Measurements from ENCODE around the gene FYB2. TPM values are rescaled to one million over a fixed set of nuclear protein-coding genes. Genes with fewer than 3 reads are reported as not detected.

FYB2 gene
- total and polyA plus RNA-seq, 10 of the 15 experiments (the other 5 are each of a cell fraction or from before 2014, with no cell fraction given) = 0.04 to 0.16 (median 0.05) TPM; not detected in 4

DNA sequence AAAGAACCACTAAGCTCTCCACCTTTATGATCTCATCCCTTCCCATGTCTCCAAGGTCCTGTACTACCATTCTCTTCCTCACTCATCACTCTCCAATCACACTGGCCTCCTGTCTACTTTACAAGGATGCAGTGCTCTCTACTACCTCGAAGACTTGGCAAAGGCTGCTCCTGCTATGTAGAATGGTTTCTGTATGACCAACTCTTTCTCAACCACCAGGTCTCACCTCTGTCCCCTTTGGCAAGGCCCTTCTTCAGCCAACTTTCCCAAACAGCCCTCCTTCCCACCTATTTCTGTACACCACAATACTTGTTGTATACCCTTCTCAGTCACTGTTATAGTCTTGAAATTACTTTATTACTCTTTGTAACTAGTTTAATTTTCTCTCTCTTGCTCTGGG lies 41.2 kb downstream of the FYB2 start:
- intact Hi-C loops (cut with micrococcal nuclease; ENCODE audit: unreplicated experiment) = no loop called here
- BruUV-seq (replicated peaks) = no TSS peak

More for the DNA sequence above, 41.2 kb downstream of the FYB2 start:
- ChIA-PET CTCF (no interaction called here), SMC1A (ENCODE audit: uncharacterized antibody, unreplicated experiment) (interaction anchor here (1.6 kb wide), 1 partner anchor 15 kb away, joined by 3 read pairs; no protein-coding TSS in a partner anchor), POLR2A (no interaction called here), RAD21 (ENCODE audit: unreplicated experiment) (no interaction called here)
- no peak overlapping the region for H3K27ac ChIP-seq (ENCODE audit: control insufficient read depth, insufficient read depth)
- no peaks in the 10 kb centered on the region for H3K4me1 ChIP-seq (ENCODE audit: control insufficient read depth, insufficient read depth, low read length)
- H2AFZ ChIP-seq (ENCODE audit: control insufficient read depth, low read depth, low read length) = no peak overlapping the region
- no peaks in the 10 kb centered on the region for H3K36me3 ChIP-seq (ENCODE audit: control insufficient read depth in 2 of 2, insufficient read depth in 2 of 2, low read length in 1 of 2)
- ATAC-seq (no peak), FAIRE-seq (no peak), DNase-seq (ENCODE audit: low read depth, low spot score) (no peak)
- no peaks in the 10 kb centered on the region for H3K27me3 ChIP-seq (replicated peaks in 1 of 2; ENCODE audit: control insufficient read depth in 2 of 2, insufficient read depth in 2 of 2, low read length in 1 of 2)
- no peak overlapping the region for H3K4me3 ChIP-seq
- no peaks in the 10 kb centered on the region for H4K20me1 ChIP-seq (ENCODE audit: control insufficient read depth, insufficient read depth)
- H3K9ac ChIP-seq (ENCODE audit: control insufficient read depth, insufficient read depth, low read length) = no peak overlapping the region
- H3K9me3 ChIP-seq (replicated peaks; ENCODE audit: control insufficient read depth, insufficient read depth, low read length) = no peaks in the 10 kb centered on the region
- 0% methylated on average over 1 of the region's 1 CpG for WGBS (ENCODE audit: insufficient coverage, insufficient replicate concordance, low lambda C conversion rate, missing lambda C conversion rate)
- no peaks in the 10 kb centered on the region for H3K79me2 ChIP-seq (ENCODE audit: control insufficient read depth, insufficient read depth, low read length)
- TF ChIP-seq RAD21 (IDR thresholded peaks at IDR 0.05; ENCODE audit: insufficient read depth, low read depth, low read length) (no peak), E2F8 (IDR thresholded peaks at IDR 0.05; ENCODE audit: low read depth, partially characterized antibody) (no peak), ASH2L (IDR thresholded peaks at IDR 0.05; ENCODE audit: borderline replicate concordance, low read depth) (no peak), FOXK2 (IDR thresholded peaks at IDR 0.05) (no peak), CHD2 (IDR thresholded peaks at IDR 0.05; ENCODE audit: borderline replicate concordance, low read depth, low read length) (no peak), RAD51 (IDR thresholded peaks at IDR 0.05) (no peak), CBX3 (IDR thresholded peaks at IDR 0.05; ENCODE audit: borderline replicate concordance, low read depth) (no peak), SIN3A (IDR thresholded peaks at IDR 0.05; ENCODE audit: low read depth, low read length) (no peak), TAF1 (IDR thresholded peaks at IDR 0.05; ENCODE audit: borderline replicate concordance, low read depth, low read length) (no peak), CBX5 (IDR thresholded peaks at IDR 0.05; ENCODE audit: low read depth) (no peak), E2F4 (IDR thresholded peaks at IDR 0.05; ENCODE audit: low read depth, low read length) (no peak), NR2C1 (IDR thresholded peaks at IDR 0.05) (no peak), ATF2 (IDR thresholded peaks at IDR 0.05; ENCODE audit: low read length) (no peak)
- TF ChIP-seq, protein P1, sequence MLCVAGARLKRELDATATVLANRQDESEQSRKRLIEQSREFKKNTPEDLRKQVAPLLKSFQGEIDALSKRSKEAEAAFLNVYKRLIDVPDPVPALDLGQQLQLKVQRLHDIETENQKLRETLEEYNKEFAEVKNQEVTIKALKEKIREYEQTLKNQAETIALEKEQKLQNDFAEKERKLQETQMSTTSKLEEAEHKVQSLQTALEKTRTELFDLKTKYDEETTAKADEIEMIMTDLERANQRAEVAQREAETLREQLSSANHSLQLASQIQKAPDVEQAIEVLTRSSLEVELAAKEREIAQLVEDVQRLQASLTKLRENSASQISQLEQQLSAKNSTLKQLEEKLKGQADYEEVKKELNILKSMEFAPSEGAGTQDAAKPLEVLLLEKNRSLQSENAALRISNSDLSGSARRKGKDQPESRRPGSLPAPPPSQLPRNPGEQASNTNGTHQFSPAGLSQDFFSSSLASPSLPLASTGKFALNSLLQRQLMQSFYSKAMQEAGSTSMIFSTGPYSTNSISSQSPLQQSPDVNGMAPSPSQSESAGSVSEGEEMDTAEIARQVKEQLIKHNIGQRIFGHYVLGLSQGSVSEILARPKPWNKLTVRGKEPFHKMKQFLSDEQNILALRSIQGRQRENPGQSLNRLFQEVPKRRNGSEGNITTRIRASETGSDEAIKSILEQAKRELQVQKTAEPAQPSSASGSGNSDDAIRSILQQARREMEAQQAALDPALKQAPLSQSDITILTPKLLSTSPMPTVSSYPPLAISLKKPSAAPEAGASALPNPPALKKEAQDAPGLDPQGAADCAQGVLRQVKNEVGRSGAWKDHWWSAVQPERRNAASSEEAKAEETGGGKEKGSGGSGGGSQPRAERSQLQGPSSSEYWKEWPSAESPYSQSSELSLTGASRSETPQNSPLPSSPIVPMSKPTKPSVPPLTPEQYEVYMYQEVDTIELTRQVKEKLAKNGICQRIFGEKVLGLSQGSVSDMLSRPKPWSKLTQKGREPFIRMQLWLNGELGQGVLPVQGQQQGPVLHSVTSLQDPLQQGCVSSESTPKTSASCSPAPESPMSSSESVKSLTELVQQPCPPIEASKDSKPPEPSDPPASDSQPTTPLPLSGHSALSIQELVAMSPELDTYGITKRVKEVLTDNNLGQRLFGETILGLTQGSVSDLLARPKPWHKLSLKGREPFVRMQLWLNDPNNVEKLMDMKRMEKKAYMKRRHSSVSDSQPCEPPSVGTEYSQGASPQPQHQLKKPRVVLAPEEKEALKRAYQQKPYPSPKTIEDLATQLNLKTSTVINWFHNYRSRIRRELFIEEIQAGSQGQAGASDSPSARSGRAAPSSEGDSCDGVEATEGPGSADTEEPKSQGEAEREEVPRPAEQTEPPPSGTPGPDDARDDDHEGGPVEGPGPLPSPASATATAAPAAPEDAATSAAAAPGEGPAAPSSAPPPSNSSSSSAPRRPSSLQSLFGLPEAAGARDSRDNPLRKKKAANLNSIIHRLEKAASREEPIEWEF (IDR thresholded peaks at IDR 0.05; ENCODE audit: insufficient replicate concordance, low read depth, low read length) = no peak
- in situ Hi-C loops (cut with MboI) = no loop called here
- no peak overlapping the region for H3K4me2 ChIP-seq (ENCODE audit: control insufficient read depth, insufficient read depth)

All from GM12878 (cell line).